ENCODE results near the gene NINL.
A peak's percentile ranks its signal among the peaks of the same experiment; 100 is the strongest.

The NINL gene

DNA sequence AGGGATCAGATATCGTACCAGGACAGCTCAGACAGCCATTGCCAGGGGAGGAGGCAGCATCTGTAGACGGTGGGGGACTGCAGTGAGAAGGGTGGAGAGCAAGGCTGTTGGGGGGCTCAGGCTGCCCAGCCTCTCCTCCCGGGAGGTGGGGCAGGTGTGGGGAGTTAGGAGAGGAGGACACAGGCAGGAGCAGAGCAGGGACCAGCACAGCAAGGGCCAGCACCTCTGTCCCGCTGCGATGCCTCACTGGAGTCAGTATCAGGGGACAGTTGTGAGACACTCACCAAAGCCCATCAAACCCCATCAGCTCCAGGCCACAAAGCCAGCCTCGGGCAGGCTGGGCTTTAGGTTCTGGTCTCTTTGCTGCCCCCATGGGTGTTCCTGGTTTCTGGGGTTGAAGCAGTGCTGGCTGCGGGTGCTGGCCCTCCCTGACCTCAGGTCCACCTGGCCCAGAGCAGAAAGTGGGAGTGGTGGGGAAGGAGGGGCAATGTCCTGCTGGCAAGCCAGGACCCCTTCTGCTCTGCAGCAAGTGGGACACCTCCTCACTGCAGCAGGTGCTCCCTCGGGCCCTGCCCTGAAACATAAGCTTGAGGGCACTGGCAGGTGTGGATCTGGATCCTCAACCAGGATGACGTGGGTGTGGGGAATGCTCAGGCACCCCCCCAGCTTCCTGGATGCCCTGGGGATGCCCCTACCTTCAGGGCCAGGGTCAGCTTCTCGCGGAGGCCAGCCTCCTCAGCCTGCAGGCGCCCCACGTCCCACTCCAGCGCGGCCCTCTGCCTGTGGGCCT lies 94.5 kb downstream of the NINL start:
- no peaks in the 10 kb centered on the region for H3K27me3 ChIP-seq (ENCODE audit: insufficient read depth, low read length)
- 92% methylated on average over 15 of the region's 15 CpGs for WGBS
- H3K4me1 ChIP-seq (ENCODE audit: insufficient read depth, low read length): peaks cover 6% of the 10 kb centered on the region
- H3K4me3 ChIP-seq (ENCODE audit: low read length): no peak overlapping the region
- H3K27ac ChIP-seq (ENCODE audit: low read depth, low read length): no peak overlapping the region
- H3K36me3 ChIP-seq (ENCODE audit: insufficient read depth, low read length): peaks cover 34% of the 10 kb centered on the region
- no peaks in the 10 kb centered on the region for H3K9me3 ChIP-seq (ENCODE audit: insufficient read depth, low read depth, low read length)
- H3K9ac ChIP-seq (ENCODE audit: low read depth, low read length): no peak overlapping the region

DNA sequence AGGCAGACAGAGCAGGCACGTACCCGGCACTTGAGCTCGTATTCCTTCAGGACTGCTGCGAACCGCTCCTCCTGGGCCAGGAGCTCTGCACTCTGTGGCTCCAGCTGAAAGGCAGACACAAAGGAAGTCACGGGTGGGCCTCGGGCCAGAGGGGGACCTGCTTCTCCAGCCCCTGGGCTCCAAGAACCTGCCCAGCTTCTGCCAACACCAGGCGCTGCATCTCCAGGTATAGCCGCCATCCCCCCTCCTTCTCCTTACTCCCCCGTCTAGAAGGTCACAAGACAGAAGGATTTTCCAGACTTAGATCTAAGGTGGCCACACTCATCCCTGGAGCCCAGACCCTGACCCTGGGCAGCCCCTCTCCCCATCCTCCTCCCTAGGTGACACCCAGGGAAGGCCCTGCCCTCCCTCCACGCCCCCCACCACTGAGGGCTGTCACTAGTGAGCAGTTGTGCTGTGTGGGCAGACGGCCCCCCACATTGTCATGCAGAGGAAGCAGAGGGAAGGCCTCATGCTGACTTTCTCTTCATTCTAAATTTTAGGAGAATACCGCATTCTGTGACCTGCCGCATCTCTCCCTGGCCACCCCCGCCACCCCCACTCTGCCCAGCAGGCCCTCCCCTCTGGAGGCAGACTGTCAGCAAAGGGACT lies 96.0 kb downstream of the NINL start:
- no peak overlapping the region for H3K9ac ChIP-seq (ENCODE audit: low read depth, low read length)
- H3K27me3 ChIP-seq (ENCODE audit: insufficient read depth, low read length): no peaks in the 10 kb centered on the region
- H3K9me3 ChIP-seq (ENCODE audit: insufficient read depth, low read depth, low read length): no peaks in the 10 kb centered on the region
- peak overlapping the region; percentile 77; the same call in 1 of the 2 replicates for H3K27ac ChIP-seq (ENCODE audit: low read depth, low read length)
- no peak overlapping the region for H3K4me3 ChIP-seq (ENCODE audit: low read length)
- peaks cover 41% of the 10 kb centered on the region for H3K36me3 ChIP-seq (ENCODE audit: insufficient read depth, low read length)
- peaks cover 6% of the 10 kb centered on the region for H3K4me1 ChIP-seq (ENCODE audit: insufficient read depth, low read length)
- WGBS: 76% methylated on average over 15 of the region's 15 CpGs

DNA sequence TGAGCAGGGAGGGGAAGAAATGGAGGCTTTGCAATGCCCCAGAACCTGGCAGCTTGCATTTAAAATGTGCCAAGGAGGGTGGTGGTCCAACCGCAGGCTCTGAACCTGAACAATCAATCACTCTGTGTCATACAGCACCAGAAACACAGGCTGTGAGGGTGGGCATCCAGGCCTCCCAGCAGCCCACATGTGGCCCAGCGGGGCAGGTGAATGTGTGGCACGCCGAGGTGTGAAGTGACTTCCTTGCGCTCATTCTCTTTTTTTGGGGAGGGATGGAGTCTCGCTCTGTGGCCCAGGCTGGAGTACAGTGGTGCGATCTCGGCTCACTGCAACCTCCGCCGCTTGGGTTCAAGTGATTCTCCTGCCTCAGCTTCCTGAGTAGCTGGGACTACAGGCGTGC lies 97.4 kb downstream of the NINL start:
- H3K27me3 ChIP-seq (ENCODE audit: insufficient read depth, low read length): no peaks in the 10 kb centered on the region
- WGBS: 94% methylated on average over 11 of the region's 11 CpGs
- peaks cover 6% of the 10 kb centered on the region for H3K4me1 ChIP-seq (ENCODE audit: insufficient read depth, low read length)
- H3K4me3 ChIP-seq (ENCODE audit: low read length): no peak overlapping the region
- H3K9me3 ChIP-seq (ENCODE audit: insufficient read depth, low read depth, low read length): no peaks in the 10 kb centered on the region
- H3K27ac ChIP-seq (ENCODE audit: low read depth, low read length): no peak overlapping the region
- peaks cover 53% of the 10 kb centered on the region for H3K36me3 ChIP-seq (ENCODE audit: insufficient read depth, low read length)
- no peak overlapping the region for H3K9ac ChIP-seq (ENCODE audit: low read depth, low read length)

DNA sequence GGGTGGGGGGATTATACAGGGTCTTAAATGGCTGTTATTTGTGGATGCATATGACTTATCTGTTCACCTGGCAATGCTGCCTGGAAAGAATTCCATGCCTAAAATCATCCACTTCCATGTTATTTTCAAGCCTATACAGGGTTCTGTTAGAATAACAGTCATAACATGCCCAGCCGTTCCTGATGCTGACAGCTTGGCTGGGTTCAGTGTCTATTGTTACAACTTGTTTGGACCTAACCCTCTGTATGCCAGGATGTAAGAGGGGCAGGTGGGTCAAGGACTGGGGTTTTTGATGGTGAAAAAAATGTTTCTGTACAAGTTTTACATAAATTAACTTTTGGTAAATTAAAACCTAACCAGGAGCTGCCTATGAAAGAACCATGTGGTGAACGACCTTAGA lies 98.0 kb downstream of the NINL start:
- H3K27me3 ChIP-seq (ENCODE audit: insufficient read depth, low read length): no peaks in the 10 kb centered on the region
- H3K9me3 ChIP-seq (ENCODE audit: insufficient read depth, low read depth, low read length): no peaks in the 10 kb centered on the region
- no peak overlapping the region for H3K9ac ChIP-seq (ENCODE audit: low read depth, low read length)
- no peak overlapping the region for H3K27ac ChIP-seq (ENCODE audit: low read depth, low read length)
- H3K4me3 ChIP-seq (ENCODE audit: low read length): no peak overlapping the region
- 97% methylated on average over 1 of the region's 2 CpGs for whole genome bisulfite sequencing
- peaks cover 53% of the 10 kb centered on the region for H3K36me3 ChIP-seq (ENCODE audit: insufficient read depth, low read length)
- peaks cover 6% of the 10 kb centered on the region for H3K4me1 ChIP-seq (ENCODE audit: insufficient read depth, low read length)

DNA sequence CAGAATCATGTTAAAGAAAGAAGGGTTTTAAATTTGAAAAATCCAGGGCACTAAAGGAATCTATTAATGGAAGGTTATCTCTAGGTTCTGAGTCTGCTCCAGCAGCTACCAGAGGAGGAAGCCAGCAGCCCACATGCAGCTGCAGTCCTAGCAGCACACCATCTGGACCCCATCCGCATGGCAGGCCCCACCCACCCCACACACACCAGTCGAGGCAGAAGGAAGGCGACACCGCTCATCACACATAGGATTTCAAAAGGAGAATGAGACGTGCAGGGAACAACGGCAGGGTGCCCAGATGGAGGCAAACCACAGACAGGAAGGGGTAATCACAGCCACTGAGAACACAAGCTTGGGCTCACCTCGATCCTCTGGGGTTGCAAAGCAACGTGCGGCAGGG lies 99.0 kb downstream of the NINL start:
- Histone ChIP-seq H3K36me3 (ENCODE audit: insufficient read depth, low read length) (peaks cover 59% of the 10 kb centered on the region), H3K9ac (ENCODE audit: low read depth, low read length) (no peak overlapping the region), H3K9me3 (ENCODE audit: insufficient read depth, low read depth, low read length) (no peaks in the 10 kb centered on the region), H3K4me1 (ENCODE audit: insufficient read depth, low read length) (peaks cover 6% of the 10 kb centered on the region), H3K27me3 (ENCODE audit: insufficient read depth, low read length) (no peaks in the 10 kb centered on the region), H3K27ac (ENCODE audit: low read depth, low read length) (no peak overlapping the region), H3K4me3 (ENCODE audit: low read length) (no peak overlapping the region)
- WGBS: 78% methylated on average over 9 of the region's 9 CpGs

DNA sequence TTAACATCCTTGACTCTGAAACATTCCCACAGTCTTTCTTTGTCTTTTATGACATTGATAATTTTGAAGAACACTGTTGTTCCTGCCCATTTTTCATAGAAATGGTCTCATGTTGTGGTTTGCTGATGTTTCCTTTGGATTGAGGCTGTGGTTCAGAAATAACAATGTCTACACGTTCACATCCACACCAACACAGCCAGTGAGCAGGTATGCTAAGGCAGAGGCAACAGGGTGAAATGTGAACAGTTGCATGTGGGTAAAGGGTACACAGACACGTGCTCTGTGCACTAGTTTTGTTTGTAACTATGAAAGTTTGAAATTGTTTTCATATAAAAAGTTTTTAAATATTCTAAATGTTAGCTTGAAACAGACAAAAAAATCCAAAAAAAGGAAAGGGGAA lies 99.5 kb downstream of the NINL start:
- Histone ChIP-seq H3K27me3 (ENCODE audit: insufficient read depth, low read length) (no peaks in the 10 kb centered on the region), H3K36me3 (ENCODE audit: insufficient read depth, low read length) (peaks cover 63% of the 10 kb centered on the region), H3K9me3 (ENCODE audit: insufficient read depth, low read depth, low read length) (no peaks in the 10 kb centered on the region), H3K4me1 (ENCODE audit: insufficient read depth, low read length) (peaks cover 6% of the 10 kb centered on the region), H3K9ac (ENCODE audit: low read depth, low read length) (no peak overlapping the region), H3K27ac (ENCODE audit: low read depth, low read length) (no peak overlapping the region), H3K4me3 (ENCODE audit: low read length) (no peak overlapping the region)
- WGBS: 100% methylated on average over 1 of the region's 2 CpGs

DNA sequence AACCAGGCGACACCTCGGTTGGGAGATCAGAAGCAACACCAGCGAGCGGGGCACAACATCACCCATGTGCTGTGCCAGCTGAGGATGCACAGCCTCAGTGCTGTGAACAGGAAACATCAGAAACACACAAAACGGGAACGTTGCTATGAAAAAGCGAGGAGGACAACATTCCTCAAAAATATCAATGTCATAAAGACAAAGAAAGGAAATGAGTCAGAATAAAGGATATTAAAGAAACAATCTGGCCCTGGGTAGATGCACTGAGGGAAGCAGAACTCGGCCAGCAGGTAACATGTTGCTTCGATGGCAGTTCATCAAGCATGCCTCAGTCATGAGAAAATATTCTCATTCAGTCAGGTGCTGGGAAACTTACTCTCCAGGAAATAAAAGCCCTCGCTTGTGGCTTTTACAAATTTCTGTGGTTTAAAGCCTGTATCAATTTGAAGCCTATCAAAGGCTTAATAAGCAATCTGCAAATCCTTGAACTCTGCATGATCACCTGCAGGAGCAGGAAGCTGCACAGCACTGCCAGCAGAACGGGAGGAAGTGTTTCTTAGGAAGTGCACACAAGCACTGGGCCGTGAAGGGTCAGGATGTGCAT lies 100.3 kb downstream of the NINL start:
- Histone ChIP-seq H3K4me3 (ENCODE audit: low read length) (no peak overlapping the region), H3K27ac (ENCODE audit: low read depth, low read length) (no peak overlapping the region), H3K36me3 (ENCODE audit: insufficient read depth, low read length) (peaks cover 66% of the 10 kb centered on the region), H3K27me3 (ENCODE audit: insufficient read depth, low read length) (no peaks in the 10 kb centered on the region), H3K9ac (ENCODE audit: low read depth, low read length) (no peak overlapping the region), H3K9me3 (ENCODE audit: insufficient read depth, low read depth, low read length) (no peaks in the 10 kb centered on the region), H3K4me1 (ENCODE audit: insufficient read depth, low read length) (peaks cover 5% of the 10 kb centered on the region)
- 95% methylated on average over 11 of the region's 12 CpGs for WGBS

DNA sequence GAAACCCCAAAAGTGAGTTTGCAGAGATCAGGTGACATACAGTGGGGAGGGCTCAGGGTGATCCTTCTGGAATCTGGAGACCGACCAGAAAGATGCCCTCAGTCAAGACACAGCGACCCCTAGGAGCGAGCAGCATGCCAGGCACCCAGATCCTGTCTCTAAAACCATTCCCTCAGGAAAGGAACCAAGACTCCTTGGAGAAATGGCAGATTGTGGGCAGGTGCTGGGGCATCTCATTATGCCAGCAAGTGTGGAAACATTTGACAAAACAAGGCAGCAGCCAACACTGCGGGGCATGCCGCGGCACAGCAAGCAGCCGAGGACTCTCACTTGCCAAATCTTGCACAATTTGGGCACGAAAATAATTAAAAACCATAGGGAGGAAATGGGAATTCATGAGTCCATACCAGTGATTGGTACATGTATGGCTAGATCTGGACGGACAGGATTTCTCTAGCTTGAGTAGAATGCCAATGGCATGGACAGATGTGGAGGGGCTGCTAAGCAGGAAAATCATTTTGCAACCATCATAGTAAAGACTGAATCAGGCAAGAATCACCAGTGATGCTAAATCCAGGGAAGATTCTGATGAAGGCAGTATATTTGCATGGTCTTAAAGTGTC lies 101.0 kb downstream of the NINL start:
- Histone ChIP-seq H3K9me3 (ENCODE audit: insufficient read depth, low read depth, low read length) (no peaks in the 10 kb centered on the region), H3K4me3 (ENCODE audit: low read length) (no peak overlapping the region), H3K9ac (ENCODE audit: low read depth, low read length) (no peak overlapping the region), H3K4me1 (ENCODE audit: insufficient read depth, low read length) (no peaks in the 10 kb centered on the region), H3K27me3 (ENCODE audit: insufficient read depth, low read length) (no peaks in the 10 kb centered on the region), H3K27ac (ENCODE audit: low read depth, low read length) (no peak overlapping the region), H3K36me3 (ENCODE audit: insufficient read depth, low read length) (peaks cover 73% of the 10 kb centered on the region)
- 93% methylated on average over 9 of the region's 9 CpGs for WGBS

DNA sequence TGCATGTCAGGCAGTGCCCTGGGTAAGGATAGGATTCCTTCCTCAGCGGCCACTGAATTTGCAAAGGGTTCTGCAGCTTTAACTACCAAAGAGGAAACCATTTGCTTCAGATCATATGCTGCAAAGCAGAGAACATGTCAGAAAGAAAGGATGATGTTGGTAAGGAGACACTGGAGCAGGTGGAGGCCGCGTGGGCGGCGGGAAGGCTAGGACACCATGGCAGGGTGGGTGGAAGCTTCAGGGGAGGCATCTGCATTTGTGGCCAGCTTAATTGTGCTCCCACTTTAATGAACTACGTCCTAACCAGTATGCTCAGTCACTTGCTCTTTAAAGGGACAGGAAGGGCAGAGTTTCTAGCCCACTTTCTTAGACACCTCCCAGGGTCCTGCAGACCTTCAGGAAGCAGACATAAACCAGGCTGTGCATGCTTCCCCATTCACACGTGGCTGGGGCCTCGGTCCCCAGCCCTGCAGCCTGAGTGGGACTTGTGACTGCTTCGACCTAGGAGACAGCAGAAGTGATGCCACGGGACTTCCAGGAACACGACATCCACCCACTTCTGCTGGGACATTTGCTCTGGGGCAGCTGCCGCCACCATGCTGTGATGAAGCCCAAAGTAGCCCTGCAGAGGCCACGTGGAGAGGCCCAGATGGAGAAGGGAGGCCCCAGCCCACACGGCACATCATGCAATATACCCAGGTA lies 101.7 kb downstream of the NINL start:
- no peaks in the 10 kb centered on the region for H3K4me1 ChIP-seq (ENCODE audit: insufficient read depth, low read length)
- WGBS: 93% methylated on average over 13 of the region's 14 CpGs
- no peak overlapping the region for H3K4me3 ChIP-seq (ENCODE audit: low read length)
- H3K36me3 ChIP-seq (ENCODE audit: insufficient read depth, low read length): peaks cover 75% of the 10 kb centered on the region
- no peaks in the 10 kb centered on the region for H3K27me3 ChIP-seq (ENCODE audit: insufficient read depth, low read length)
- no peak overlapping the region for H3K27ac ChIP-seq (ENCODE audit: low read depth, low read length)
- no peak overlapping the region for H3K9ac ChIP-seq (ENCODE audit: low read depth, low read length)
- H3K9me3 ChIP-seq (ENCODE audit: insufficient read depth, low read depth, low read length): no peaks in the 10 kb centered on the region

DNA sequence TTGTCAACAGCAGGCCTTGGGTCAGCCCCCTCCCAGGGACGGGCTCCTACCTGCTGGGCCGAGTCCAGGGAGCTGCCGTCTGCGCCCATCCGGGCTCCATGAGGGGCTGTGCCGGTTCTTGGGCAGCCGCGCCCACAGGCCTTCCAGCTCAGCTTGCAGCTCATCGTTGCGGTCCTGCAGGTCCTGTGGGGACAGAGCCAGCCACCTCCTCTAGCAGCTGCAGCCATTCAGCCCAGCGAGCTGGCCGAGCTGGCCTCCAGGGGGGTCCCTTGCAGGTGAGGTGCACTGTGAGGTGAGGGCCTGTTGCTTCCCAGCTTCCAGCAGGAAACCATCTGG lies 103.4 kb downstream of the NINL start:
- H3K36me3 ChIP-seq (ENCODE audit: insufficient read depth, low read length): peaks cover 73% of the 10 kb centered on the region

More for the DNA sequence above, 103.4 kb downstream of the NINL start:
- H3K4me1 ChIP-seq (ENCODE audit: insufficient read depth, low read length): no peaks in the 10 kb centered on the region
- no peaks in the 10 kb centered on the region for H3K9me3 ChIP-seq (ENCODE audit: insufficient read depth, low read depth, low read length)
- no peak overlapping the region for H3K27ac ChIP-seq (ENCODE audit: low read depth, low read length)
- H3K4me3 ChIP-seq (ENCODE audit: low read length): no peak overlapping the region
- H3K9ac ChIP-seq (ENCODE audit: low read depth, low read length): no peak overlapping the region
- H3K27me3 ChIP-seq (ENCODE audit: insufficient read depth, low read length): no peaks in the 10 kb centered on the region
- 96% methylated on average over 12 of the region's 12 CpGs for WGBS

All from HUES64 (cell line).